Hepatocyte (in vitro differentiated cells): ENCODE results near the gene BLOC1S1. TPM values are rescaled to one million over a fixed set of nuclear protein-coding genes. Genes with fewer than 3 reads are reported as not detected.
A peak's percentile ranks its signal among the peaks of the same experiment; 100 is the strongest.

Experiments used
- DNase-seq: peaks from one replicate; pipeline ENCODE4 v3.0.0-alpha.2; 2016; ENCODE audit warnings: low spot score
- H2AFZ ChIP-seq: fragments of 200-600 bp; sonication (generic); 2 replicates; pipeline ENCODE4 v1.6.0; 2016; ENCODE audit warnings: antibody characterized with exemption, mild to moderate bottlenecking
- H3K27ac ChIP-seq: fragments of 200-600 bp; sonication (generic); 2 replicates; pipeline ENCODE4 v1.5.1; 2016; ENCODE audit warnings: mild to moderate bottlenecking
- H3K27me3 ChIP-seq: fragments of 200-600 bp; sonication (generic); 2 replicates; pipeline ENCODE4 v1.6.1; 2016
- H3K36me3 ChIP-seq: fragments of 200-600 bp; sonication (generic); replicated peaks from 2 replicates; pipeline ENCODE4 v1.5.1; 2016; ENCODE audit warnings: low read depth; ENCODE audit not compliant: insufficient read depth
- H3K4me1 ChIP-seq: fragments of 200-600 bp; sonication (generic); 2 replicates; pipeline ENCODE4 v1.5.1; 2016; ENCODE audit warnings: mild to moderate bottlenecking, moderate library complexity; ENCODE audit not compliant: insufficient read depth
- H3K4me2 ChIP-seq: fragments of 200-600 bp; sonication (generic); 2 replicates; pipeline ENCODE4 v1.6.0; 2016
- H3K4me3 ChIP-seq: fragments of 200-600 bp; sonication (generic); 2 replicates; pipeline ENCODE4 v1.5.1; 2016; ENCODE audit warnings: mild to moderate bottlenecking
- H3K79me2 ChIP-seq: fragments of 200-600 bp; sonication (generic); 2 replicates; pipeline ENCODE4 v1.6.0; 2017; ENCODE audit warnings: mild to moderate bottlenecking
- H3K9me2 ChIP-seq: fragments of 200-600 bp; sonication (generic); replicated peaks from 2 replicates; pipeline ENCODE4 v1.6.0; 2017; ENCODE audit warnings: mild to moderate bottlenecking; ENCODE audit not compliant: insufficient read depth
- H3K9me3 ChIP-seq: fragments of 200-600 bp; sonication (generic); 2 replicates; pipeline ENCODE4 v1.5.1; 2016; ENCODE audit warnings: low read depth, mild to moderate bottlenecking
- H4K20me1 ChIP-seq: fragments of 200-600 bp; sonication (generic); 2 replicates; pipeline ENCODE4 v1.6.0; 2016; ENCODE audit warnings: mild to moderate bottlenecking; ENCODE audit not compliant: insufficient read depth, poor library complexity, severe bottlenecking
- CTCF ChIP-seq: fragments of 200-600 bp; sonication (generic); IDR thresholded peaks from 2 replicates; pipeline ENCODE4 v1.5.1; 2016; ENCODE audit warnings: antibody characterized with exemption, mild to moderate bottlenecking; ENCODE audit not compliant: poor library complexity
- EZH2 ChIP-seq: fragments of 200-600 bp; sonication (generic); IDR thresholded peaks from 2 replicates; pipeline ENCODE4 v1.6.1; 2016; ENCODE audit warnings: antibody characterized with exemption, mild to moderate bottlenecking, borderline replicate concordance
- EZH2phosphoT487 ChIP-seq: fragments of 200-600 bp; sonication (generic); IDR thresholded peaks from one replicate; pipeline ENCODE4 v1.6.1; 2018; ENCODE audit warnings: antibody characterized with exemption, mild to moderate bottlenecking, low read depth, moderate library complexity; ENCODE audit not compliant: unreplicated experiment, severe bottlenecking
- WGBS: methylation state at CpG from one replicate; pipeline ENCODE4 v1.1.6; 2016; ENCODE audit warnings: low lambda C conversion rate; ENCODE audit errors: missing lambda C conversion rate; 5-methylcytosine and 5-hydroxymethylcytosine counted together
- polyA plus RNA-seq: library from polyadenylated mRNA; unstranded; fragments of >200 nt; fragmentation: Nextera tagmentation; extraction: Ambion mirVana; gene quantifications from 2 replicates; pipeline ENCODE4 v1.2.1, GENCODE V29; 2016
- total RNA-seq: library from RNA; depleted of rRNA; stranded (reverse); fragments of >200 nt; gene quantifications from 2 replicates; pipeline ENCODE4 v1.2.3, GENCODE V29; 2014

The BLOC1S1 gene
- total and polyA plus RNA-seq, 2 experiments from 2014 or later: 159 to 236 TPM

- WGBS: 79% methylated on average over 14 of the region's 14 CpGs
- peaks cover 28% of the 10 kb centered on the region for H3K4me1 ChIP-seq
- H2AFZ ChIP-seq: no peak overlapping the region
- TF ChIP-seq CTCF (no peak), EZH2 (no peak), EZH2phosphoT487 (no peak)
- no peaks in the 10 kb centered on the region for H3K27me3 ChIP-seq
- H3K79me2 ChIP-seq: peaks cover 42% of the 10 kb centered on the region
- no peak overlapping the region for H3K4me3 ChIP-seq
- H3K27ac ChIP-seq: peak overlapping the region; percentile 95
- H4K20me1 ChIP-seq: peaks cover 10% of the 10 kb centered on the region
- H3K9me3 ChIP-seq: no peaks in the 10 kb centered on the region
- DNase-seq: no peak
- no peaks in the 10 kb centered on the region for H3K36me3 ChIP-seq
- H3K4me2 ChIP-seq: peak overlapping the region; percentile 73
- H3K9me2 ChIP-seq: no peaks in the 10 kb centered on the region
Measured at GRCh38 chr12:55721601-55722213, 5.9 kb downstream of the BLOC1S1 start.

- Histone ChIP-seq H3K4me3 (no peak overlapping the region), H3K4me1 (peaks cover 25% of the 10 kb centered on the region), H2AFZ (no peak overlapping the region), H3K9me2 (no peaks in the 10 kb centered on the region), H3K79me2 (peaks cover 42% of the 10 kb centered on the region), H3K27me3 (no peaks in the 10 kb centered on the region), H3K36me3 (no peaks in the 10 kb centered on the region), H3K27ac (peak overlapping the region; percentile 50), H3K4me2 (peak overlapping the region; percentile 15), H4K20me1 (peaks cover 23% of the 10 kb centered on the region), H3K9me3 (no peaks in the 10 kb centered on the region)
- DNase-seq: no peak
- 96% methylated on average over 8 of the region's 8 CpGs for WGBS
- TF ChIP-seq EZH2 (no peak), CTCF (no peak), EZH2phosphoT487 (no peak)
Measured at GRCh38 chr12:55722948-55723347, 7.1 kb downstream of the BLOC1S1 start.

- Histone ChIP-seq H3K4me2 (peak overlapping the region; percentile 5), H3K4me1 (peaks cover 25% of the 10 kb centered on the region), H3K9me2 (no peaks in the 10 kb centered on the region), H3K27ac (peak overlapping the region; percentile 50), H3K36me3 (no peaks in the 10 kb centered on the region), H3K4me3 (no peak overlapping the region), H4K20me1 (peaks cover 26% of the 10 kb centered on the region), H3K9me3 (no peaks in the 10 kb centered on the region), H2AFZ (no peak overlapping the region), H3K27me3 (no peaks in the 10 kb centered on the region), H3K79me2 (peaks cover 42% of the 10 kb centered on the region)
- no peak for TF ChIP-seq EZH2
- TF ChIP-seq EZH2phosphoT487: no peak
- no peak for TF ChIP-seq CTCF
- WGBS: 84% methylated on average over 10 of the region's 10 CpGs
- DNase-seq: no peak
Measured at GRCh38 chr12:55723516-55724225, 7.8 kb downstream of the BLOC1S1 start.
